NCI-H146 treated with DMSO at 0.1 percent for 48 hours (cell line): Measurements from ENCODE around the gene GRM4.

ENCODE experiments used
- DNase-seq: peaks from one replicate; lab custom pipeline; 2025; ENCODE audit not compliant: unreplicated experiment; lab: John Stamatoyannopoulos, UW

GRM4 gene

GRCh38 chr6:34157851-34158250 is 12.0 kb upstream of the GRM4 start:
- DNase-seq = no peak

GRCh38 chr6:34157236-34157830 is 11.4 kb upstream of the GRM4 start:
- DNase-seq = no peak

GRCh38 chr6:34155471-34156300 is 9.8 kb upstream of the GRM4 start:
- no peak for DNase-seq

GRCh38 chr6:34154668-34155447 is 9.0 kb upstream of the GRM4 start:
- DNase-seq = no peak

GRCh38 chr6:34152806-34153520 is 7.1 kb upstream of the GRM4 start:
- DNase-seq = no peak

GRCh38 chr6:34152042-34152524 is 6.2 kb upstream of the GRM4 start:
- no peak for DNase-seq

GRCh38 chr6:34151321-34152041 is 5.6 kb upstream of the GRM4 start:
- DNase-seq = peak; percentile 71

- DNase-seq = no peak
These were observed 4.9 kb upstream of the GRM4 start for GRCh38 chr6:34150766-34151165.

GRCh38 chr6:34149831-34150400 is 4.0 kb upstream of the GRM4 start:
- DNase-seq = no peak

GRCh38 chr6:34149452-34149810 is 3.5 kb upstream of the GRM4 start:
- no peak for DNase-seq

- DNase-seq = no peak
These were observed 3.0 kb upstream of the GRM4 start for GRCh38 chr6:34148631-34149451.

- DNase-seq = peak; percentile 23
These were observed 2.2 kb upstream of the GRM4 start for GRCh38 chr6:34147906-34148630.

- DNase-seq = no peak
These were observed 1.1 kb upstream of the GRM4 start for GRCh38 chr6:34146801-34147592.

- DNase-seq = peak; percentile 43
These were observed 496 bp downstream of the GRM4 start for GRCh38 chr6:34145161-34146020.

- DNase-seq = no peak
These were observed 1.2 kb downstream of the GRM4 start for GRCh38 chr6:34144581-34145160.

- peak; percentile 33 for DNase-seq
These were observed 1.9 kb downstream of the GRM4 start for GRCh38 chr6:34143884-34144580.
